LNCaP clone FGC (cell line): Measurements from ENCODE around the gene ADGRV1.

Experiments used
- DNase-seq: peaks from one replicate; pipeline ENCODE4 v3.0.0-alpha.2; 2011; ENCODE audit warnings: low read depth
- H3K4me3 ChIP-seq: 2 replicates; pipeline ENCODE4 v1.5.1; 2011; ENCODE audit warnings: mild to moderate bottlenecking, low read depth, low read length, control low read depth
- CTCF ChIP-seq: IDR thresholded peaks from 2 replicates; pipeline ENCODE4 v1.5.1; 2012; ENCODE audit warnings: mild to moderate bottlenecking; ENCODE audit not compliant: control insufficient read depth, insufficient read depth; ENCODE audit errors: extremely low read depth

The ADGRV1 gene

GRCh38 chr5:91104062-91104448, 545.5 kb downstream of the ADGRV1 start:
- no peak for DNase-seq
- TF ChIP-seq CTCF, result no peak
- H3K4me3 ChIP-seq, result no peak overlapping the region

GRCh38 chr5:91106842-91107511, 548.4 kb downstream of the ADGRV1 start:
- DNase-seq, result no peak
- TF ChIP-seq CTCF, result no peak
- H3K4me3 ChIP-seq, result no peak overlapping the region

GRCh38 chr5:91109634-91110033, 551.0 kb downstream of the ADGRV1 start:
- H3K4me3 ChIP-seq, result no peak overlapping the region
- no peak for TF ChIP-seq CTCF
- DNase-seq, result no peak

- no peak for DNase-seq
- no peak overlapping the region for H3K4me3 ChIP-seq
- no peak for TF ChIP-seq CTCF
Measured at GRCh38 chr5:91110686-91111085, 552.1 kb downstream of the ADGRV1 start.

- DNase-seq, result no peak
- H3K4me3 ChIP-seq, result no peak overlapping the region
- TF ChIP-seq CTCF, result no peak
Measured at GRCh38 chr5:91111473-91112238, 553.1 kb downstream of the ADGRV1 start.

GRCh38 chr5:91114658-91115057, 556.1 kb downstream of the ADGRV1 start:
- no peak for TF ChIP-seq CTCF
- H3K4me3 ChIP-seq, result no peak overlapping the region
- no peak for DNase-seq
